ENCODE measurements around the gene RAB40C. TPM values are rescaled to one million over a fixed set of nuclear protein-coding genes. Genes with fewer than 3 reads are reported as not detected.

The RAB40C gene
- total and polyA plus RNA-seq, 2 donors from 2014 or later: 18.1 to 24.0 TPM

GRCh38 chr16:648071-648780 is 58.4 kb downstream of the RAB40C start:
- H3K36me3 ChIP-seq (ENCODE audit: control insufficient read depth in 2 of 3, insufficient read depth in 3 of 3, low read length in 3 of 3): no peaks in the 10 kb centered on the region
- H3K27ac ChIP-seq (ENCODE audit: low read depth in 2 of 2, low read length in 2 of 2): peak overlapping the region; percentile 68 to 78
- peak overlapping the region; percentile 42 to 56 (median 55) for H3K4me3 ChIP-seq (ENCODE audit: low read length in 3 of 3)
- H3K27me3 ChIP-seq (ENCODE audit: control insufficient read depth, insufficient read depth, low read length): no peaks in the 10 kb centered on the region
- H3K9me3 ChIP-seq (ENCODE audit: control insufficient read depth in 2 of 3, insufficient read depth in 1 of 3, low read length in 3 of 3): no peaks in the 10 kb centered on the region
- no peak for TF ChIP-seq CTCF (IDR thresholded peaks at IDR 0.05; ENCODE audit: borderline replicate concordance, extremely low read depth, insufficient read depth)
- FAIRE-seq: no peak
- no peak for DNase-seq
- H3K9ac ChIP-seq (ENCODE audit: low read length in 3 of 3): peak overlapping the region in 2 of 3 donors; percentile 52 to 54
- H3K4me1 ChIP-seq (ENCODE audit: control insufficient read depth in 2 of 3, insufficient read depth in 2 of 3, low read depth in 1 of 3, low read length in 3 of 3): peaks cover 0 to 37% (median 12%) of the 10 kb centered on the region in 3 donors
- intact Hi-C loops (cut with DNase I): no loop called here

DNA sequence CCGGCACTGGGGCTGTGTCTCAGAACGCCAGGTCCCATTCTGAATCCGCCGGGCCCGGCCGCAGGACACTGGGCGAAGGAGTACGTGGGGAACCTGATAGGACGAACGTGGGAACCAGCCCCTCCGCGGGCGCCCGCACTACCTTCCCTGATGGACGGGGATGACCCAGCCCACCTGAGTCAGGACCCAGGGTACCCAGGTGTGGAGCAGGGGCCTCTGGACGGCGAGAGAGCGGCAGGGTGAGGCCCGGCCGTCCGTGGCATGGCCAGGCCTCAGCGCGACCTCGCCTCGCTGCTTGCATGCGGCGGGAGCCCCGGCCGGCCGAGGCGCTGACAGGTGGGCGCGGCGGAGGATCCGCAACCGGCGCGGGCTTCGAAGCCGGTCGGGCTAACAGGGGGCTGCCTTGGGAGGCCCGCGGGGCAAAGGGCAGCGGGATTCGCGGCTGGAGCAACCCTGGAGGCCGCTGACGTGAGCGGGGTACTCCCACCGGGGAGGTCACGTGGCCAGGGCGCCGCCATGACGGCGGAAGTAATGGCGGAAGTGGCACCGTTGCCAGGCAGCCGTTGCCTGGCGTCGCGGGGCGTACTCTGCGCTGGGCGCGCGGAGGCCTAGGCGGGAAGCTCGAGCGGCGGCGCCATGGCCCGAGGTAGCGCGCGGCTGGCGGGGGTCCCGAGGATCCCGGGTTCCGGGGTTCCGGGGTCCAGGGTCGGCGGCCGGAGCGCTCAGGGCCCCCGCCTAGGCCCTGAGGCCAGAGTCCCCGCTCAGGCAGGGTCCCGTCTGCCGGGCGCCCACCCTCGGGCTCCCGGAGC is 59.1 kb downstream of the RAB40C start, which contains the start of gene WDR90:
WDR90 (plus strand) TSS at position 585 of the 809 bp plus-strand sequence; CDS start at position 637, 52 bp downstream.
- intact Hi-C loops (cut with DNase I): no loop called here
- Histone ChIP-seq H3K36me3 (ENCODE audit: control insufficient read depth in 2 of 3, insufficient read depth in 3 of 3, low read length in 3 of 3) (no peaks in the 10 kb centered on the region), H3K9me3 (ENCODE audit: control insufficient read depth in 2 of 3, insufficient read depth in 1 of 3, low read length in 3 of 3) (no peaks in the 10 kb centered on the region), H3K27ac (ENCODE audit: low read depth in 2 of 2, low read length in 2 of 2) (peak within 1 kb of the TSS; percentile 68 to 78), H3K27me3 (ENCODE audit: control insufficient read depth, insufficient read depth, low read length) (no peaks in the 10 kb centered on the region), H3K4me1 (ENCODE audit: control insufficient read depth in 2 of 3, insufficient read depth in 2 of 3, low read depth in 1 of 3, low read length in 3 of 3) (peaks cover 0 to 37% (median 12%) of the 10 kb centered on the region in 3 donors), H3K9ac (ENCODE audit: low read length in 3 of 3) (peak within 1 kb of the TSS in 2 of 3 donors; percentile 52 to 54), H3K4me3 (ENCODE audit: low read length in 3 of 3) (peak within 1 kb of the TSS; percentile 42 to 56 (median 55))
- FAIRE-seq: no peak
- peak; percentile 1 for TF ChIP-seq CTCF (IDR thresholded peaks at IDR 0.05; ENCODE audit: borderline replicate concordance, extremely low read depth, insufficient read depth)
- peak; percentile 92 to 98 (median 95) for DNase-seq

DNA sequence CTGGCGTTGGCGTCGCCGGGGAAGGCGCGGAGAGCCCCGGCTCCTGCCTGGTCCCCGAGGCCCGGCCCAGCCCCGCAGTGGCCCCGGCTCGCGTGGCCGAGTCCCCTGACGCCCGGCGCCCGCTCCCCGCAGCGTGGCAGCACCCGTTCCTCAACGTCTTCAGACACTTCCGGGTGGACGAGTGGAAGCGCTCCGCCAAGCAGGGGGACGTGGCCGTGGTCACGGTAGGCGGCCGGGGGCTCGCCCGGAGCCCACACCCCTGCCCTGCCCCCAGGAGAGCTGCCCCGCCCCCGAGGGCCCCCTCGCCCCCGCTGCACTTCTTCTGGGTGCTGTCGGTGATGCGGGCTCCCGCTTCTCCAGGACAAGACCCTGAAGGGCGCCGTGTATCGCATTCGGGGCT is 59.8 kb downstream of the RAB40C start:
- FAIRE-seq (no peak), DNase-seq (no peak)

More for the DNA sequence above, 59.8 kb downstream of the RAB40C start:
- Histone ChIP-seq H3K4me1 (ENCODE audit: control insufficient read depth in 2 of 3, insufficient read depth in 2 of 3, low read depth in 1 of 3, low read length in 3 of 3) (peaks cover 0 to 34% (median 12%) of the 10 kb centered on the region in 3 donors), H3K4me3 (ENCODE audit: low read length in 3 of 3) (peak overlapping the region in 2 of 3 donors; percentile 29 to 56), H3K27ac (ENCODE audit: low read depth in 2 of 2, low read length in 2 of 2) (no peak overlapping the region), H3K9ac (ENCODE audit: low read length in 3 of 3) (peak overlapping the region in 1 of 3 donors; percentile 46), H3K27me3 (ENCODE audit: control insufficient read depth, insufficient read depth, low read length) (no peaks in the 10 kb centered on the region), H3K36me3 (ENCODE audit: control insufficient read depth in 2 of 3, insufficient read depth in 3 of 3, low read length in 3 of 3) (no peaks in the 10 kb centered on the region), H3K9me3 (ENCODE audit: control insufficient read depth in 2 of 3, insufficient read depth in 1 of 3, low read length in 3 of 3) (no peaks in the 10 kb centered on the region)
- intact Hi-C loops (cut with DNase I): no loop called here
- TF ChIP-seq CTCF (IDR thresholded peaks at IDR 0.05; ENCODE audit: borderline replicate concordance, extremely low read depth, insufficient read depth): no peak

All from kidney (tissue), 14 donors.